Skeletal muscle tissue (tissue), 4 donors: ENCODE measurements around the gene CDH15. TPM values are rescaled to one million over a fixed set of nuclear protein-coding genes. Genes with fewer than 3 reads are reported as not detected.
"Not testable (repeated sequence)": the region's sequence is repeated elsewhere in the genome, so short reads cannot be mapped to it uniquely, and the experiment has no call there.

Source experiments
- H3K27ac ChIP-seq: one replicate; pipeline ENCODE4 v1.7.0; 2013; ENCODE audit warnings: mild to moderate bottlenecking, low read depth, low read length, inconsistent platforms
- H3K27me3 ChIP-seq, 3 donors: one replicate each; pipeline ENCODE4 v1.7.0; 2013; ENCODE audit warnings: low read length in 3 of 3; ENCODE audit not compliant: control insufficient read depth in 3 of 3, insufficient read depth in 3 of 3
- H3K36me3 ChIP-seq, 3 donors: one replicate each; pipeline ENCODE4 v1.7.0; 2013; ENCODE audit warnings: low read length in 3 of 3; ENCODE audit not compliant: control insufficient read depth in 3 of 3, insufficient read depth in 3 of 3
- H3K4me1 ChIP-seq, 3 donors: one replicate each; pipeline ENCODE4 v1.7.0; 2013; ENCODE audit warnings: low read length in 3 of 3, mild to moderate bottlenecking in 3 of 3; ENCODE audit not compliant: control insufficient read depth in 3 of 3, insufficient read depth in 3 of 3
- H3K4me3 ChIP-seq, 3 donors: one replicate each; pipeline ENCODE4 v1.7.0; 2013; ENCODE audit warnings: low read length in 3 of 3
- H3K9ac ChIP-seq, 3 donors: one replicate each; pipeline ENCODE4 v1.7.0; 2013; ENCODE audit warnings: low read length in 3 of 3, mild to moderate bottlenecking in 3 of 3, moderate library complexity in 2 of 3, low read depth in 1 of 3
- H3K9me3 ChIP-seq, 3 donors: one replicate each; pipeline ENCODE4 v1.7.0; 2013; ENCODE audit warnings: low read length in 3 of 3; ENCODE audit not compliant: control insufficient read depth in 3 of 3
- total RNA-seq: library from RNA; depleted of rRNA; stranded (reverse); fragments of >200 nt; gene quantifications from one replicate; pipeline ENCODE4 v1.2.3, GENCODE V29; 2014
- donor health status: Osteomylitis.

CDH15 gene
- total RNA-seq, 1 donor from 2014 or later: 124 TPM

DNA sequence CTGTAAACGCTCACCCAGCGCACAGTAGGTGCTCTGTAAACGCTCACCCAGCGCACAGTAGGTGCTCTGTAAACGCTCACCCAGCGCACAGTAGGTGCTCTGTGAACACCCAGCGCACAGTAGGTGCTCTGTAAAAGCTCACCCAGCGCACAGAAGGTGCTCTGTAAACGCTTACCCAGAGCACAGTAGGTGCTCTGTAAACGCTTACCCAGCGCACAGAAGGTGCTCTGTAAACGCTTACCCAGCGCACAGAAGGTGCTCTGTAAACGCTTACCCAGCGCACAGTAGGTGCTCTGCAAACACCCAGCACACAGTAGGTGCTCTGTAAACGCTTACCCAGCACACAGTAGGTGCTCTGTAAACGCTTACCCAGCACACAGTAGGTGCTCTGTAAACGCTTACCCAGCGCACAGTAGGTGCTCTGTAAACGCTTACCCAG lies 15.1 kb downstream of the CDH15 start:
- not testable (repeated sequence) for H3K27me3 ChIP-seq, H3K4me3 ChIP-seq, H3K27ac ChIP-seq, H3K9ac ChIP-seq, H3K4me1 ChIP-seq, H3K9me3 ChIP-seq
- H3K36me3 ChIP-seq: peaks cover 4 to 36% (median 12%) of the 10 kb centered on the region in 3 donors

DNA sequence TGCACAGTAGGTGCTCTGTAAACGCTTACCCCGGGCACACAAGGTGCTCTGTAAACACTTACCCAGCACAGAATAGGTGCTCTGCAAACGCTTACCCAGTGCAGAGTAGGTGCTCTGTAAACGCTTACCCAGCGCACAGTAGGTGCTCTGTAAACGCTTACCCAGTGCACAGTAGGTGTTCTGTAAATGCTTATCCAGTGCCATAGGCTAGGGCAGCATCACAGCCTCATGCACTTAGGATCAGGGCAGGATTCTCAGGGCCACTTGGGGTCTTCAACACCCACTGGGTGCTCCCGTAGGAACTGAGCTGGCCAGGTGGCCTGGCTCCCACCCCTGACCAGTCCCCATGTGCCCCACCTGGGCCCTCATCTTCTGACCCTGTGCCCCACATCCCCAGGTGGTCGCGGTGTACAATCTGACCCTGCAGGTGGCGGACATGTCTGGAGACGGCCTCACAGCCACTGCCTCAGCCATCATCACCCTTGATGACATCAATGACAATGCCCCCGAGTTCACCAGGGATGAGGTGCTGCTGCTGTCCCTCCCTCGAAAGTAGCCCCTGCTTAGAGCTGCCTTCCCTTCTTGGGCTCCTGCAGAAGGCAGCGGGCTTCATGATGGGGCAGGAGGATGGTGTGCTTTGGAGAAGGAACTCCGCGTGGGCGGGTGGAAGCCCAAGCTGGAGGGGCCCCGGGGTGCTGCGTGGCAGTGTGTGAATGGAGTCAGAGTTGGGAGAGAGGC lies 15.7 kb downstream of the CDH15 start:
- Histone ChIP-seq H3K4me3 (no peak overlapping the region), H3K9ac (no peak overlapping the region), H3K27me3 (no peaks in the 10 kb centered on the region), H3K9me3 (no peaks in the 10 kb centered on the region), H3K36me3 (peaks cover 4 to 36% (median 12%) of the 10 kb centered on the region in 3 donors), H3K4me1 (no peaks in the 10 kb centered on the region), H3K27ac (no peak overlapping the region)

DNA sequence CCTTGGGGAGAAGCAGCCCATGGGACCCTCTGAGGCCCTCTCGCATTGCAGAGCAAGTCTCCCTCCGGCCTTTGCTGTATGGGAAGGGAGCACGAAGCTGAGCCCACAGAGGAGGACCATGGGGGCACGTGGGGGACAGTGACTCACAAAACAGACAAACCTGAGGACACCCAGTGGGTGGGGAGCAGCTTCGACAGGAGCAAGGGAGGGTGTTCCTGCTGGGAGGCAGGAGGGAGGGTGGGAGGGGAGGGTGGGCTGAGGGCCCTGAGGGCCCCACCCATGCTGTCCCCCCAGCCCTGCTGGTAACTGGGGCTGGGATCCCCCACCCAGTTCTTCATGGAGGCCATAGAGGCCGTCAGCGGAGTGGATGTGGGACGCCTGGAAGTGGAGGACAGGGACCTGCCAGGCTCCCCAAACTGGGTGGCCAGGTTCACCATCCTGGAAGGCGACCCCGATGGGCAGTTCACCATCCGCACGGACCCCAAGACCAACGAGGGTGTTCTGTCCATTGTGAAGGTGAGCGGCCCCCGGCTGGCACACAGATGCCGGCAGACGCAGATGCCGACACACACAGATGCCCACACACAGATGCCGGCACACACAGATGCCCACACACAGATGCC lies 16.3 kb downstream of the CDH15 start:
- Histone ChIP-seq H3K4me1 (no peaks in the 10 kb centered on the region), H3K9me3 (no peaks in the 10 kb centered on the region), H3K9ac (no peak overlapping the region), H3K4me3 (no peak overlapping the region), H3K36me3 (peaks cover 4 to 36% (median 12%) of the 10 kb centered on the region in 3 donors), H3K27me3 (no peaks in the 10 kb centered on the region), H3K27ac (no peak overlapping the region)

GRCh38 chr16:89188471-89189357 lies 17.2 kb downstream of the CDH15 start:
- H3K9ac ChIP-seq, H3K9me3 ChIP-seq, H3K27me3 ChIP-seq, H3K4me3 ChIP-seq, H3K27ac ChIP-seq, H3K4me1 ChIP-seq: not testable (repeated sequence)
- H3K36me3 ChIP-seq: peaks cover 2 to 31% (median 7%) of the 10 kb centered on the region in 3 donors

DNA sequence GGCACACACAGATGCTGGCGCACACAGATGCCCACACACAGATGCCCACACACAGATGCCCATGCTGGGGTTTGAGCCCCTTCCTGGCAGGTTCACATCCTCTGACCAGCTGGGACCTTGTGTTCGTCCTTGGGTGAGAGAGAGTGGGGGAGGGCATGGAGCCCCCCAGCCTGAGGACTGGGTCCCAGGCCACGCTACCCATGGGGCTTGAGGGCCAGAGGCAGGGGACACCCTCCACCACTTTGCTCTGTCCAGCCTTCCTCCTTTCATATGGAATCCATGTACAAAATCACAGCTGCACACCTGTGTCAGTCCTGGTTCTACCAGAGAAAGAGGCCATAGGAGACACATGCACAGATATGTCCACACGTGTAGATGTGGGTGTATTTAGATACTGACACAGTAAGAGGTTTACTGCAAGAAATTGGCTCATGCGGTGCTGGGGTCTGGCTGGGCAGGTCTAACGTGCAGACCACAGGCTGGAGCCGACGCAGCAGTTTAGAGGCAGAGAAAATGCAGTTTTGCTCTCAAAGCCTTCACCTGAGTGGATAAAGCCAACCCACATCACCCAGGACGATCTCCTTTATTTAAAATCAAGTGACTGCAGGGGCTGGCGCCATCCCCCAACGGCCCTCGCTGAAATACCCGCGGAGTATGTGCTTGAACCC lies 17.9 kb downstream of the CDH15 start:
- no peak overlapping the region for H3K9ac ChIP-seq
- no peak overlapping the region for H3K27ac ChIP-seq
- H3K4me3 ChIP-seq: no peak overlapping the region
- peaks cover 6 to 35% (median 14%) of the 10 kb centered on the region in 3 donors for H3K36me3 ChIP-seq
- no peaks in the 10 kb centered on the region for H3K27me3 ChIP-seq
- H3K9me3 ChIP-seq: no peaks in the 10 kb centered on the region
- no peaks in the 10 kb centered on the region for H3K4me1 ChIP-seq

- Histone ChIP-seq H3K4me3 (no peak overlapping the region), H3K36me3 (peaks cover 10 to 35% (median 16%) of the 10 kb centered on the region in 3 donors), H3K9ac (no peak overlapping the region), H3K4me1 (no peaks in the 10 kb centered on the region), H3K27me3 (no peaks in the 10 kb centered on the region), H3K9me3 (no peaks in the 10 kb centered on the region), H3K27ac (no peak overlapping the region)
Observed at GRCh38 chr16:89190150-89190958, 18.8 kb downstream of the CDH15 start.

DNA sequence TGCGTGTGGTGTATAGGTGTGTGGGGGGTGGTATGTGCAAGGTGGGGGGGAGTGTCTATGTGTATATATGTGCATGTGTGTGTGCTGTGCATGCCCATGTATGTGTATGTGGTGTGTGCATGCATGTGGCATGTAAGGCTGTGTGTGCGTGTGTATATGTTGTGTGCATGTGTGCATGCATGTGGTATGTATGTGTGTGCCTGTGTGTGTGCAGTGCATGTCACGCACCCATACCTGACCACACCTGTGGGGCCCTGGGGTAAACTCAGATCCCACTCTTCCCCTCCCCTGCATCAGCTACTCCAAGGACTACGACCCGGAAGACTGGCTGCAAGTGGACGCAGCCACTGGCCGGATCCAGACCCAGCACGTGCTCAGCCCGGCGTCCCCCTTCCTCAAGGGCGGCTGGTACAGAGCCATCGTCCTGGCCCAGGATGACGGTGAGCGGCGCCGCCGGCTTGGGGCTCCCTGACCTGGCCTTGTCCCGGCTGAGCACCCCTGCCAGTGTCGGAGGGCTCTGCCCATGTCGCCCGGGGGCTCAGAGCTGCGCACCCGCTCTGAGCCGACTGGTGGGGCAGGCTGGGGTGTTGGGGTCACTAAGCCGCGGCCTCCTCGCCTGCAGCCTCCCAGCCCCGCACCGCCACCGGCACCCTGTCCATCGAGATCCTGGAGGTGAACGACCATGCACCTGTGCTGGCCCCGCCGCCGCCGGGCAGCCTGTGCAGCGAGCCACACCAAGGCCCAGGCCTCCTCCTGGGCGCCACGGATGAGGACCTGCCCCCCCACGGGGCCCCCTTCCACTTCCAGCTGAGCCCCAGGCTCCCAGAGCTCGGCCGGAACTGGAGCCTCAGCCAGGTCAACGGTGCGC lies 19.7 kb downstream of the CDH15 start:
- no peak overlapping the region for H3K4me3 ChIP-seq
- no peak overlapping the region for H3K27ac ChIP-seq
- no peaks in the 10 kb centered on the region for H3K4me1 ChIP-seq
- H3K9me3 ChIP-seq: no peaks in the 10 kb centered on the region
- peaks cover 10 to 31% (median 16%) of the 10 kb centered on the region in 3 donors for H3K36me3 ChIP-seq
- H3K27me3 ChIP-seq: no peaks in the 10 kb centered on the region
- no peak overlapping the region for H3K9ac ChIP-seq

GRCh38 chr16:89191901-89192185 lies 20.3 kb downstream of the CDH15 start:
- no peak overlapping the region for H3K4me3 ChIP-seq
- H3K9ac ChIP-seq: no peak overlapping the region
- H3K27me3 ChIP-seq: no peaks in the 10 kb centered on the region
- no peaks in the 10 kb centered on the region for H3K4me1 ChIP-seq
- peaks cover 10 to 28% (median 15%) of the 10 kb centered on the region in 3 donors for H3K36me3 ChIP-seq
- H3K9me3 ChIP-seq: no peaks in the 10 kb centered on the region
- no peak overlapping the region for H3K27ac ChIP-seq
